Neural progenitor cell (in vitro differentiated cells): ENCODE measurements around the gene SLC39A13. TPM values are rescaled to one million over a fixed set of nuclear protein-coding genes. Genes with fewer than 3 reads are reported as not detected.

ENCODE experiments used
- DNase-seq: peaks from one replicate; pipeline ENCODE4 v3.0.0-alpha.2; 2016; ENCODE audit warnings: low spot score
- H2AFZ ChIP-seq: fragments of 200-600 bp; sonication (generic); replicated peaks from 2 replicates; pipeline ENCODE4 v1.6.1; 2016; ENCODE audit warnings: antibody characterized with exemption
- H3F3A ChIP-seq: fragments of 200-600 bp; sonication (generic); 2 replicates; pipeline ENCODE4 v1.6.1; 2016; ENCODE audit warnings: antibody characterized with exemption, low read depth
- H3K27ac ChIP-seq: fragments of 200-600 bp; sonication (generic); 2 replicates; pipeline ENCODE4 v1.5.1; 2016; ENCODE audit warnings: mild to moderate bottlenecking
- H3K27me3 ChIP-seq: fragments of 200-600 bp; sonication (generic); 2 replicates; pipeline ENCODE4 v1.6.1; 2016; ENCODE audit warnings: mild to moderate bottlenecking, moderate library complexity
- H3K36me3 ChIP-seq: fragments of 200-600 bp; sonication (generic); 2 replicates; pipeline ENCODE4 v1.5.1; 2016
- H3K4me1 ChIP-seq: fragments of 200-600 bp; sonication (generic); 2 replicates; pipeline ENCODE4 v1.6.1; 2016; ENCODE audit warnings: mixed run types
- H3K4me2 ChIP-seq: fragments of 200-600 bp; sonication (generic); 2 replicates; pipeline ENCODE4 v1.6.1; 2016
- H3K4me3 ChIP-seq: fragments of 200-600 bp; sonication (generic); 2 replicates; pipeline ENCODE4 v1.5.1; 2016
- H3K79me2 ChIP-seq: fragments of 200-600 bp; sonication (generic); 2 replicates; pipeline ENCODE4 v1.6.1; 2016; ENCODE audit warnings: low read depth
- H3K9ac ChIP-seq: fragments of 200-600 bp; sonication (generic); 2 replicates; pipeline ENCODE4 v1.6.1; 2016
- H3K9me3 ChIP-seq: fragments of 200-600 bp; sonication (generic); 2 replicates; pipeline ENCODE4 v1.5.1; 2016; ENCODE audit warnings: low read depth
- H4K20me1 ChIP-seq: fragments of 200-600 bp; sonication (generic); 2 replicates; pipeline ENCODE4 v1.6.1; 2016; ENCODE audit warnings: low read depth
- H3K27ac Mint-ChIP-seq: 3 replicates; pipeline ENCODE4 v1.8.0; 2021; ENCODE audit warnings: mixed read lengths
- H3K27me3 Mint-ChIP-seq: 2 replicates; pipeline ENCODE4 v1.8.0; 2022; ENCODE audit warnings: low read depth, mild to moderate bottlenecking, inconsistent platforms, moderate library complexity, mixed read lengths; ENCODE audit not compliant: insufficient read depth
- H3K36me3 Mint-ChIP-seq: 3 replicates; pipeline ENCODE4 v1.8.0; 2021; ENCODE audit warnings: mixed read lengths
- H3K4me1 Mint-ChIP-seq: 3 replicates; pipeline ENCODE4 v1.8.0; 2021; ENCODE audit warnings: mixed read lengths
- H3K4me3 Mint-ChIP-seq: 3 replicates; pipeline ENCODE4 v1.8.0; 2021; ENCODE audit warnings: mild to moderate bottlenecking, moderate library complexity, mixed read lengths
- H3K9me3 Mint-ChIP-seq: 3 replicates; pipeline ENCODE4 v1.8.0; 2020; ENCODE audit warnings: mixed read lengths
- CTCF ChIP-seq: fragments of 200-600 bp; sonication (generic); IDR thresholded peaks from 2 replicates; pipeline ENCODE4 v1.5.1; 2017; ENCODE audit warnings: antibody characterized with exemption, mild to moderate bottlenecking
- EZH2 ChIP-seq: fragments of 200-600 bp; sonication (generic); IDR thresholded peaks from 2 replicates; pipeline ENCODE4 v1.6.1; 2017; ENCODE audit warnings: antibody characterized with exemption, mild to moderate bottlenecking, moderate library complexity
- EZH2phosphoT487 ChIP-seq: fragments of 200-600 bp; sonication (generic); IDR thresholded peaks from 2 replicates; pipeline ENCODE4 v1.6.1; 2017; ENCODE audit warnings: antibody characterized with exemption
- total RNA-seq: library from RNA; depleted of rRNA; stranded (reverse); fragments of >200 nt; gene quantifications from 2 replicates; pipeline ENCODE4 v1.2.3, GENCODE V29; 2015; ENCODE audit warnings: low replicate concordance

SLC39A13 gene
- total RNA-seq, 1 donor from 2014 or later, result 11.3 TPM

GRCh38 chr11:47449541-47449940 is 41.2 kb downstream of the SLC39A13 start:
- no peaks in the 10 kb centered on the region for H3K36me3 ChIP-seq
- H3K27me3 ChIP-seq, result no peaks in the 10 kb centered on the region
- no peaks in the 10 kb centered on the region for H3K36me3 Mint-ChIP-seq
- DNase-seq, result no peak
- no peaks in the 10 kb centered on the region for H3K79me2 ChIP-seq
- no peak overlapping the region for H3K4me3 Mint-ChIP-seq
- H3K27ac ChIP-seq, result no peak overlapping the region
- H3K4me3 ChIP-seq, result no peak overlapping the region
- no peaks in the 10 kb centered on the region for H3K4me1 Mint-ChIP-seq
- H3K4me2 ChIP-seq, result no peak overlapping the region
- H3K9me3 Mint-ChIP-seq, result no peaks in the 10 kb centered on the region
- no peak overlapping the region for H3K27ac Mint-ChIP-seq
- no peaks in the 10 kb centered on the region for H3F3A ChIP-seq
- H3K4me1 ChIP-seq, result no peaks in the 10 kb centered on the region
- H3K9me3 ChIP-seq, result no peaks in the 10 kb centered on the region
- peaks cover 5% of the 10 kb centered on the region for H3K27me3 Mint-ChIP-seq
- H2AFZ ChIP-seq, result no peak overlapping the region
- no peak for TF ChIP-seq EZH2phosphoT487
- no peak for TF ChIP-seq CTCF
- TF ChIP-seq EZH2, result no peak
- H4K20me1 ChIP-seq, result no peaks in the 10 kb centered on the region
- H3K9ac ChIP-seq, result no peak overlapping the region

- Mint-ChIP-seq H3K27ac (no peak overlapping the region), H3K27me3 (peaks cover 5% of the 10 kb centered on the region), H3K9me3 (no peaks in the 10 kb centered on the region), H3K4me1 (no peaks in the 10 kb centered on the region), H3K36me3 (no peaks in the 10 kb centered on the region), H3K4me3 (no peak overlapping the region)
- Histone ChIP-seq H2AFZ (no peak overlapping the region), H3K4me3 (no peak overlapping the region), H3K4me2 (no peak overlapping the region), H3K79me2 (no peaks in the 10 kb centered on the region), H3K9ac (no peak overlapping the region), H4K20me1 (no peaks in the 10 kb centered on the region), H3K4me1 (no peaks in the 10 kb centered on the region), H3K9me3 (no peaks in the 10 kb centered on the region), H3F3A (peaks cover 5% of the 10 kb centered on the region), H3K27ac (no peak overlapping the region), H3K27me3 (no peaks in the 10 kb centered on the region), H3K36me3 (no peaks in the 10 kb centered on the region)
- DNase-seq, result no peak
- TF ChIP-seq EZH2phosphoT487, result no peak
- TF ChIP-seq EZH2, result no peak
- TF ChIP-seq CTCF, result no peak
These were observed 43.0 kb downstream of the SLC39A13 start for GRCh38 chr11:47451436-47451835.

GRCh38 chr11:47451990-47452389 is 43.6 kb downstream of the SLC39A13 start:
- no peak for DNase-seq
- no peaks in the 10 kb centered on the region for H3K9me3 ChIP-seq
- no peak overlapping the region for H3K4me2 ChIP-seq
- Mint-ChIP-seq H3K4me1 (no peaks in the 10 kb centered on the region), H3K9me3 (no peaks in the 10 kb centered on the region), H3K4me3 (no peak overlapping the region), H3K36me3 (no peaks in the 10 kb centered on the region), H3K27me3 (peaks cover 6% of the 10 kb centered on the region), H3K27ac (no peak overlapping the region)
- H3K9ac ChIP-seq, result no peak overlapping the region
- no peak overlapping the region for H2AFZ ChIP-seq
- TF ChIP-seq EZH2 (no peak), CTCF (no peak), EZH2phosphoT487 (no peak)
- peaks cover 5% of the 10 kb centered on the region for H3F3A ChIP-seq
- no peak overlapping the region for H3K27ac ChIP-seq
- H3K27me3 ChIP-seq, result no peaks in the 10 kb centered on the region
- H3K36me3 ChIP-seq, result no peaks in the 10 kb centered on the region
- H4K20me1 ChIP-seq, result no peaks in the 10 kb centered on the region
- H3K79me2 ChIP-seq, result no peaks in the 10 kb centered on the region
- H3K4me1 ChIP-seq, result no peaks in the 10 kb centered on the region
- no peak overlapping the region for H3K4me3 ChIP-seq

GRCh38 chr11:47453365-47453764 is 45.0 kb downstream of the SLC39A13 start:
- no peak overlapping the region for H3K4me3 Mint-ChIP-seq
- no peak overlapping the region for H3K27ac ChIP-seq
- H3K9ac ChIP-seq, result no peak overlapping the region
- H3K4me2 ChIP-seq, result no peak overlapping the region
- H2AFZ ChIP-seq, result no peak overlapping the region
- peaks cover 6% of the 10 kb centered on the region for H3K27me3 Mint-ChIP-seq
- no peaks in the 10 kb centered on the region for H3K36me3 Mint-ChIP-seq
- H3K27me3 ChIP-seq, result no peaks in the 10 kb centered on the region
- DNase-seq, result no peak
- H3K4me1 Mint-ChIP-seq, result no peaks in the 10 kb centered on the region
- H3K27ac Mint-ChIP-seq, result no peak overlapping the region
- no peak overlapping the region for H3K4me3 ChIP-seq
- H3F3A ChIP-seq, result peaks cover 5% of the 10 kb centered on the region
- no peaks in the 10 kb centered on the region for H4K20me1 ChIP-seq
- H3K4me1 ChIP-seq, result no peaks in the 10 kb centered on the region
- H3K9me3 Mint-ChIP-seq, result no peaks in the 10 kb centered on the region
- H3K36me3 ChIP-seq, result no peaks in the 10 kb centered on the region
- no peaks in the 10 kb centered on the region for H3K79me2 ChIP-seq
- no peaks in the 10 kb centered on the region for H3K9me3 ChIP-seq
- TF ChIP-seq CTCF, result no peak
- TF ChIP-seq EZH2, result no peak
- TF ChIP-seq EZH2phosphoT487, result no peak
